HG02943 (cell line): ENCODE data around the gene ORM1.

Source experiments
- ATAC-seq: cut with Tn5 transposase; IDR thresholded peaks from one replicate; pipeline ENCODE4 v1.9.1; 2021; ENCODE audit warnings: mild to moderate bottlenecking, low read depth, moderate library complexity; ENCODE audit not compliant: unreplicated experiment

The ORM1 gene

GRCh38 chr9:114375386-114376175 is 52.7 kb downstream of the ORM1 start:
- ATAC-seq = no peak
